Neuronal stem cell (in vitro differentiated cells): ENCODE measurements around the gene TREML2.

Source experiments
- DNase-seq: peaks from one replicate; pipeline ENCODE4 v3.0.0-alpha.2; 2013; ENCODE audit warnings: low spot score
- H2AFZ ChIP-seq: one replicate; pipeline ENCODE4 v1.6.1; 2013; ENCODE audit warnings: mild to moderate bottlenecking, low read length, inconsistent platforms
- H2AK5ac ChIP-seq: 2 replicates; pipeline ENCODE4 v1.6.1; 2013; ENCODE audit warnings: low read depth, mild to moderate bottlenecking, inconsistent platforms, low read length, moderate library complexity, mixed read lengths
- H2BK120ac ChIP-seq: 2 replicates; pipeline ENCODE4 v1.6.1; 2013; ENCODE audit warnings: low read depth, mild to moderate bottlenecking, inconsistent platforms, low read length, moderate library complexity, mixed read lengths
- H2BK12ac ChIP-seq: one replicate; pipeline ENCODE4 v1.6.1; 2013; ENCODE audit warnings: low read length, inconsistent platforms
- H2BK15ac ChIP-seq: 2 replicates; pipeline ENCODE4 v1.6.1; 2013; ENCODE audit warnings: mild to moderate bottlenecking, low read length, inconsistent platforms, mixed read lengths
- H2BK5ac ChIP-seq: one replicate; pipeline ENCODE4 v1.6.1; 2013; ENCODE audit warnings: inconsistent platforms, mild to moderate bottlenecking, low read length, moderate library complexity
- H3K14ac ChIP-seq: one replicate; pipeline ENCODE4 v1.6.1; 2013; ENCODE audit warnings: low read length, inconsistent platforms
- H3K18ac ChIP-seq: 2 replicates; pipeline ENCODE4 v1.6.1; 2013; ENCODE audit warnings: low read length, inconsistent platforms
- H3K23ac ChIP-seq: 2 replicates; pipeline ENCODE4 v1.6.1; 2013; ENCODE audit warnings: low read depth, mild to moderate bottlenecking, mixed read lengths, low read length, inconsistent platforms; ENCODE audit not compliant: poor library complexity
- H3K27ac ChIP-seq: replicated peaks from 3 replicates; pipeline ENCODE4 v1.5.1; 2013; ENCODE audit warnings: low read length, inconsistent platforms
- H3K27me3 ChIP-seq, 3 experiments: 2 replicates each; pipeline ENCODE4 v1.6.1; 2013; ENCODE audit warnings: low read length in 3 of 3, mild to moderate bottlenecking in 2 of 3, inconsistent platforms in 1 of 3, low read depth in 1 of 3, mixed read lengths in 1 of 3, moderate library complexity in 1 of 3; ENCODE audit not compliant: control insufficient read depth in 3 of 3, insufficient read depth in 3 of 3
- H3K36me3 ChIP-seq, 2 donors: replicated peaks in 1 of 2; 2 replicates each; pipeline ENCODE4 v1.6.1; 2013; ENCODE audit warnings: low read length in 2 of 2; ENCODE audit not compliant: control insufficient read depth in 2 of 2, insufficient read depth in 2 of 2
- H3K4ac ChIP-seq: 2 replicates; pipeline ENCODE4 v1.6.1; 2013; ENCODE audit warnings: inconsistent platforms, mild to moderate bottlenecking, low read length, moderate library complexity
- H3K4me1 ChIP-seq, 2 donors: 1 replicate in 1 of 2; 2 replicates in 1 of 2; pipeline ENCODE4 v1.6.1; 2013; ENCODE audit warnings: low read length in 2 of 2, low read depth in 1 of 2; ENCODE audit not compliant: control insufficient read depth in 2 of 2, insufficient read depth in 1 of 2
- H3K4me2 ChIP-seq: one replicate; pipeline ENCODE4 v1.6.1; 2013; ENCODE audit warnings: mild to moderate bottlenecking, low read length, inconsistent platforms; ENCODE audit not compliant: insufficient read depth, poor library complexity, severe bottlenecking
- H3K4me3 ChIP-seq, 2 donors: 2 replicates each; pipeline ENCODE4 v1.5.1; 2013; ENCODE audit warnings: low read length in 2 of 2, mild to moderate bottlenecking in 2 of 2, inconsistent platforms in 1 of 2, moderate library complexity in 1 of 2
- H3K79me1 ChIP-seq: one replicate; pipeline ENCODE4 v1.6.1; 2013; ENCODE audit warnings: low read depth, mild to moderate bottlenecking, inconsistent platforms, low read length, moderate library complexity
- H3K9ac ChIP-seq: one replicate; pipeline ENCODE4 v1.6.1; 2013; ENCODE audit warnings: mild to moderate bottlenecking, low read depth, low read length, inconsistent platforms; ENCODE audit not compliant: poor library complexity
- H3K9me3 ChIP-seq, 2 donors: replicated peaks in 1 of 2; 2 replicates each; pipeline versions ENCODE3 to v1.6.1; 2013; ENCODE audit warnings: low read length in 2 of 2, mild to moderate bottlenecking in 2 of 2, inconsistent platforms in 1 of 2, low read depth in 1 of 2, mixed read lengths in 1 of 2, moderate library complexity in 1 of 2; ENCODE audit not compliant: control insufficient read depth in 2 of 2, insufficient read depth in 1 of 2
- H4K8ac ChIP-seq: one replicate; pipeline ENCODE4 v1.6.1; 2013; ENCODE audit warnings: low read depth, mild to moderate bottlenecking, inconsistent platforms, low read length, moderate library complexity
- H4K91ac ChIP-seq: one replicate; pipeline ENCODE4 v1.6.1; 2013; ENCODE audit warnings: low read length, low read depth, mild to moderate bottlenecking, inconsistent platforms; ENCODE audit not compliant: poor library complexity
- WGBS, 2 donors: extraction: QIAGEN DNeasy Blood & Tissue Kit; methylation state at CpG; one replicate each; pipeline ENCODE4 v1.1.7; 2013; ENCODE audit warnings: missing lambda C conversion rate in 2 of 2, mixed read lengths in 1 of 2; ENCODE audit not compliant: insufficient read length in 2 of 2, insufficient replicate concordance in 1 of 2; ENCODE audit errors: extremely low coverage in 2 of 2; 5-methylcytosine and 5-hydroxymethylcytosine counted together

The TREML2 gene

DNA sequence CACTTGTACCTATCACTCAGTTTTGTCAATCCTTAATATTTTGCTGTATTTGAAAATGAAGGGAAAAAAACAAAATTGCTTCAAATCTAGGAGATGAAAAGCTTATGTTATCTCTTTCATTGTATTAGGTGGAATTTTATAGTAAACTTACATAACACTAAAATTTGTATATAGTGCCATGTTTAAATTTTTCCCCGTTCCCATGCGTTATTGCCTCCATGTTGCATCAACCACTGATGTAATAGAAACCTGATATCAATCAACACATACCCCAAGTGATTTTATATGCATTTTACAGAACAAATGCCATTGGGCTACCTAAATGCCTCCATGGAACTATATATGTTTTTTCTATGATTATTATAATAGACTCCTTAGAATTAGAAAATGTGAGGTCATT is 23.3 kb downstream of the TREML2 start:
- Histone ChIP-seq H3K4me1 (no peaks in the 10 kb centered on the region), H2BK5ac (no peak overlapping the region), H2BK120ac (no peak overlapping the region), H3K4me3 (no peak overlapping the region), H3K23ac (no peak overlapping the region), H3K4ac (no peak overlapping the region), H3K18ac (no peak overlapping the region), H3K27me3 (peaks cover 0 to 6% (median 0%) of the 10 kb centered on the region in 3 experiments), H3K9ac (no peak overlapping the region), H3K9me3 (no peaks in the 10 kb centered on the region), H2BK12ac (no peak overlapping the region), H2AFZ (no peak overlapping the region), H2AK5ac (no peak overlapping the region), H4K91ac (no peak overlapping the region), H3K36me3 (no peaks in the 10 kb centered on the region), H3K27ac (no peak overlapping the region), H2BK15ac (no peak overlapping the region), H3K4me2 (no peak overlapping the region), H4K8ac (no peak overlapping the region), H3K14ac (no peak overlapping the region), H3K79me1 (no peaks in the 10 kb centered on the region)
- WGBS, 2 donors = no CpG with 5 or more reads among the region's 2 CpGs
- DNase-seq = no peak

DNA sequence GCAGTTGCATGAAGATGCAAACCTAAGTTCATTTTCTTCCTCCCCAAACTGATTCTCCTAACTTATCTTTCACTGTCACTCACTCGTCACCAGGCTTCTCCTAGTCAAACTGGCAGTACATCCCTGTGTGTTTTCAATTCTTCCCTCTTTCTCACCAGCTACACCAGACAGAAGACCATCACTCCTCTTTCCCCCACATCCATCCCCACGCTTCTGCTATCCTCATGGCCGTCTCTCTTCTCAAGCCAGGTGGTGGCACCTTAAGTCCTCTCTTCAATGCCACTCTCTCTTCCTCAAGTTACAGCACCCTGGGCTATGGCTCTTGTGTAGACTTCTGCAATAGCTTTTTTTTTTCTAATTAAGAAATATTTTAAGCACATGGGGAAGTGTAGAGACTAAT is 23.7 kb downstream of the TREML2 start:
- Histone ChIP-seq H2BK12ac (no peak overlapping the region), H4K8ac (no peak overlapping the region), H2AFZ (no peak overlapping the region), H3K18ac (no peak overlapping the region), H3K79me1 (no peaks in the 10 kb centered on the region), H2BK120ac (no peak overlapping the region), H2BK5ac (no peak overlapping the region), H4K91ac (no peak overlapping the region), H3K4ac (no peak overlapping the region), H3K4me3 (no peak overlapping the region), H3K14ac (no peak overlapping the region), H3K9me3 (no peaks in the 10 kb centered on the region), H3K4me1 (no peaks in the 10 kb centered on the region), H3K23ac (no peak overlapping the region), H3K9ac (no peak overlapping the region), H2BK15ac (no peak overlapping the region), H3K27ac (no peak overlapping the region), H3K27me3 (peaks cover 0 to 6% (median 0%) of the 10 kb centered on the region in 3 experiments), H3K36me3 (no peaks in the 10 kb centered on the region), H2AK5ac (no peak overlapping the region), H3K4me2 (no peak overlapping the region)
- WGBS, 2 donors = no CpG with 5 or more reads among the region's 3 CpGs
- DNase-seq = no peak

GRCh38 chr6:41176189-41176588 is 24.8 kb downstream of the TREML2 start:
- no peak overlapping the region for H4K8ac ChIP-seq
- no peaks in the 10 kb centered on the region for H3K9me3 ChIP-seq
- H3K79me1 ChIP-seq = no peaks in the 10 kb centered on the region
- no CpG with 5 or more reads among the region's 12 CpGs for WGBS, 2 donors
- H3K4me3 ChIP-seq = no peak overlapping the region
- H3K9ac ChIP-seq = no peak overlapping the region
- peaks cover 0 to 6% (median 0%) of the 10 kb centered on the region in 3 experiments for H3K27me3 ChIP-seq
- H3K14ac ChIP-seq = no peak overlapping the region
- H3K4ac ChIP-seq = no peak overlapping the region
- H2BK15ac ChIP-seq = no peak overlapping the region
- H2AFZ ChIP-seq = no peak overlapping the region
- H3K36me3 ChIP-seq = no peaks in the 10 kb centered on the region
- H3K4me2 ChIP-seq = no peak overlapping the region
- no peaks in the 10 kb centered on the region for H3K4me1 ChIP-seq
- H3K27ac ChIP-seq = no peak overlapping the region
- no peak overlapping the region for H2BK12ac ChIP-seq
- DNase-seq = no peak
- no peak overlapping the region for H2BK120ac ChIP-seq
- no peak overlapping the region for H3K23ac ChIP-seq
- H3K18ac ChIP-seq = no peak overlapping the region
- no peak overlapping the region for H2BK5ac ChIP-seq
- no peak overlapping the region for H4K91ac ChIP-seq
- no peak overlapping the region for H2AK5ac ChIP-seq

DNA sequence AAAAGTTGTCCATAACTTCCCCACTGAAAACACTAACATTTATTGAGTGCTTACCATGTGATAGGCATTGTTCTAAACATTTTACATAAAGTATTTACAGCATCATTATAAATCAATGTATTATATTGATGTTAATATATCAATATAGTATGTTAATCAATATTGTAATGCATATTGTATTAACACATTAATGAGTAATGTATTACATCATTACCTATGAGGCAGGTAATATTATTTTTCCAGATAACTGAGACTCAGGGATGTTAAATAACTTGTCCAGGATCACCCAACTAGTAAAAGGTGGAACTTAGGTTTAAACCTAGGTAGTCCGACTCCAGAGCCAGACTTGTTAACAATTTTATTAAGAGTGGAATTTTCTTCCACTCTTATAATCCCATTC is 25.9 kb downstream of the TREML2 start:
- Histone ChIP-seq H2BK120ac (no peak overlapping the region), H3K27me3 (peaks cover 0 to 6% (median 0%) of the 10 kb centered on the region in 3 experiments), H2BK15ac (no peak overlapping the region), H2BK5ac (no peak overlapping the region), H3K9ac (no peak overlapping the region), H2AK5ac (no peak overlapping the region), H3K79me1 (no peaks in the 10 kb centered on the region), H3K4me3 (no peak overlapping the region), H4K91ac (no peak overlapping the region), H3K4me2 (no peak overlapping the region), H4K8ac (no peak overlapping the region), H3K4me1 (no peaks in the 10 kb centered on the region), H2BK12ac (no peak overlapping the region), H3K27ac (no peak overlapping the region), H3K9me3 (no peaks in the 10 kb centered on the region), H3K36me3 (no peaks in the 10 kb centered on the region), H2AFZ (no peak overlapping the region), H3K14ac (no peak overlapping the region), H3K18ac (no peak overlapping the region), H3K23ac (no peak overlapping the region), H3K4ac (no peak overlapping the region)
- DNase-seq = no peak
- no CpG with 5 or more reads among the region's 1 CpG for WGBS, 2 donors
